GM23338 (cell line): Measurements from ENCODE around the gene TBC1D5. TPM values are rescaled to one million over a fixed set of nuclear protein-coding genes. Genes with fewer than 3 reads are reported as not detected.

ENCODE experiments used
- ATAC-seq: fragments of 200-7000 bp; cut with Tn5 transposase; 3 replicates; pipeline ENCODE4 v1.9.1; 2020
- DNase-seq: peaks from one replicate; pipeline ENCODE4 v3.0.0-alpha.2; 2015; ENCODE audit warnings: low spot score
- H2AFZ ChIP-seq: fragments of 200-600 bp; sonication (generic); 2 replicates; pipeline ENCODE4 v1.8.0; 2016; ENCODE audit warnings: antibody characterized with exemption, mild to moderate bottlenecking, moderate library complexity
- H3F3A ChIP-seq: fragments of 200-600 bp; sonication (generic); replicated peaks from 2 replicates; pipeline ENCODE4 v1.8.0; 2017; ENCODE audit warnings: antibody characterized with exemption, mixed run types, low read depth
- H3K27ac ChIP-seq: fragments of 200-600 bp; sonication (generic); 2 replicates; pipeline ENCODE4 v1.6.1; 2016; ENCODE audit warnings: low read depth
- H3K27me3 ChIP-seq: fragments of 200-600 bp; sonication (generic); 2 replicates; pipeline ENCODE4 v1.8.0; 2016; ENCODE audit warnings: mild to moderate bottlenecking, mixed run types, moderate library complexity; ENCODE audit not compliant: insufficient read depth
- H3K36me3 ChIP-seq: fragments of 200-600 bp; sonication (generic); 2 replicates; pipeline ENCODE4 v1.8.0; 2016; ENCODE audit warnings: mild to moderate bottlenecking; ENCODE audit not compliant: insufficient read depth
- H3K4me1 ChIP-seq: fragments of 200-600 bp; sonication (generic); 2 replicates; pipeline ENCODE4 v1.8.0; 2016; ENCODE audit warnings: mild to moderate bottlenecking, moderate library complexity; ENCODE audit not compliant: insufficient read depth
- H3K4me2 ChIP-seq: fragments of 200-600 bp; sonication (generic); 2 replicates; pipeline ENCODE4 v1.7.1; 2017; ENCODE audit warnings: mixed run types
- H3K4me3 ChIP-seq: fragments of 200-600 bp; sonication (generic); 2 replicates; pipeline ENCODE4 v1.6.1; 2016; ENCODE audit warnings: mixed run types
- H3K79me2 ChIP-seq: fragments of 200-600 bp; sonication (generic); replicated peaks from 2 replicates; pipeline ENCODE4 v1.8.0; 2017; ENCODE audit warnings: mild to moderate bottlenecking; ENCODE audit not compliant: insufficient read depth
- H3K9me2 ChIP-seq: fragments of 200-600 bp; sonication (generic); 2 replicates; pipeline ENCODE4 v1.8.0; 2017; ENCODE audit not compliant: insufficient read depth
- H4K20me1 ChIP-seq: fragments of 200-600 bp; sonication (generic); replicated peaks from 2 replicates; pipeline ENCODE4 v1.8.0; 2017; ENCODE audit warnings: mild to moderate bottlenecking; ENCODE audit not compliant: insufficient read depth
- H3K27ac Mint-ChIP-seq: 2 replicates; pipeline ENCODE4 v1.8.0; 2020; ENCODE audit warnings: inconsistent platforms, mild to moderate bottlenecking, moderate library complexity, mixed read lengths
- H3K27me3 Mint-ChIP-seq: 3 replicates; pipeline ENCODE4 v1.8.0; 2022; ENCODE audit warnings: low read depth, mild to moderate bottlenecking, moderate library complexity, mixed read lengths, inconsistent platforms; ENCODE audit not compliant: insufficient read depth, poor library complexity
- H3K36me3 Mint-ChIP-seq: 3 replicates; pipeline ENCODE4 v1.8.0; 2021; ENCODE audit warnings: low read depth, mild to moderate bottlenecking, inconsistent platforms, moderate library complexity, mixed read lengths
- H3K4me1 Mint-ChIP-seq: 3 replicates; pipeline ENCODE4 v1.8.0; 2020; ENCODE audit warnings: mild to moderate bottlenecking, inconsistent platforms, mixed read lengths
- H3K4me3 Mint-ChIP-seq: 3 replicates; pipeline ENCODE4 v1.8.0; 2021; ENCODE audit warnings: moderate library complexity, mild to moderate bottlenecking, inconsistent platforms, mixed read lengths
- H3K9me3 Mint-ChIP-seq: 3 replicates; pipeline ENCODE4 v1.8.0; 2020; ENCODE audit warnings: moderate library complexity, mild to moderate bottlenecking, inconsistent platforms, mixed read lengths
- CREB1 ChIP-seq: fragments of 250-450 bp; sonication (Bioruptor Pico); IDR thresholded peaks from 2 replicates; pipeline ENCODE4 v1.5.0; 2020; ENCODE audit warnings: low read depth, mild to moderate bottlenecking, moderate library complexity
- EZH2 ChIP-seq: fragments of 200-600 bp; sonication (generic); IDR thresholded peaks from one replicate; pipeline ENCODE4 v1.8.0; 2017; ENCODE audit warnings: antibody characterized with exemption, mild to moderate bottlenecking, low read depth; ENCODE audit not compliant: unreplicated experiment
- EZH2phosphoT487 ChIP-seq: fragments of 200-600 bp; sonication (generic); IDR thresholded peaks from one replicate; pipeline ENCODE4 v1.8.1; 2018; ENCODE audit warnings: antibody characterized with exemption; ENCODE audit not compliant: unreplicated experiment
- JUNB ChIP-seq: IDR thresholded peaks from one replicate; pipeline ENCODE4 v1.6.1; 2016; ENCODE audit warnings: antibody characterized with exemption; ENCODE audit not compliant: unreplicated experiment
- NANOG ChIP-seq: IDR thresholded peaks from 2 replicates; pipeline ENCODE4 v1.6.1; 2016; ENCODE audit warnings: antibody characterized with exemption, borderline replicate concordance
- POLR2AphosphoS5 ChIP-seq: IDR thresholded peaks from 2 replicates; pipeline ENCODE4 v1.6.1; 2016; ENCODE audit warnings: antibody characterized with exemption, low read depth
- STAT1 ChIP-seq: IDR thresholded peaks from one replicate; pipeline ENCODE4 v1.6.1; 2016; ENCODE audit warnings: antibody characterized with exemption; ENCODE audit not compliant: unreplicated experiment
- ZNF114 ChIP-seq: fragments of 250-450 bp; sonication (Bioruptor Pico); IDR thresholded peaks from 2 replicates; pipeline ENCODE4 v1.5.0; 2020; ENCODE audit warnings: mild to moderate bottlenecking, moderate library complexity
- ZNF331 ChIP-seq: fragments of 250-450 bp; sonication (Bioruptor Pico); IDR thresholded peaks from 2 replicates; pipeline ENCODE4 v1.5.0; 2020; ENCODE audit warnings: low read depth, mild to moderate bottlenecking, moderate library complexity
- polyA plus RNA-seq: library from polyadenylated mRNA; unstranded; fragments of >200 nt; fragmentation: Nextera tagmentation; extraction: Ambion mirVana; gene quantifications from 2 replicates; pipeline ENCODE4 v1.2.1, GENCODE V29; 2016
- total RNA-seq: library from RNA; depleted of rRNA; stranded (reverse); fragments of >200 nt; shearing (Covaris generic); gene quantifications from 2 replicates; pipeline ENCODE4 v1.2.3, GENCODE V29; 2014
- TF ChIP-seq, protein P1 (sequence below): fragments of 250-450 bp; sonication (Bioruptor Pico); IDR thresholded peaks from 2 replicates; pipeline ENCODE4 v1.5.0; 2020; ENCODE audit warnings: mild to moderate bottlenecking, moderate library complexity
- TF ChIP-seq, protein P2 (sequence below): IDR thresholded peaks from 2 replicates; pipeline ENCODE4 v1.6.1; 2016; ENCODE audit warnings: antibody characterized with exemption
- TF ChIP-seq, protein P3 (sequence below): IDR thresholded peaks from one replicate; pipeline ENCODE4 v1.6.1; 2018; ENCODE audit warnings: antibody characterized with exemption; ENCODE audit not compliant: unreplicated experiment
- TF ChIP-seq, protein P4 (sequence below), 2 experiments: fragments of 200-600 bp in 1 of 2; sonication (generic) in 1 of 2; conservative IDR thresholded peaks; 2 replicates each; pipeline versions ENCODE4 v1.5.1 to v1.6.1; 2016 to 2017; ENCODE audit warnings: antibody characterized with exemption in 2 of 2, low read depth in 2 of 2, mild to moderate bottlenecking in 2 of 2, moderate library complexity in 1 of 2

Gene TBC1D5
- total and polyA plus RNA-seq, 2 experiments from 2014 or later: 21.8 to 48.1 TPM

DNA sequence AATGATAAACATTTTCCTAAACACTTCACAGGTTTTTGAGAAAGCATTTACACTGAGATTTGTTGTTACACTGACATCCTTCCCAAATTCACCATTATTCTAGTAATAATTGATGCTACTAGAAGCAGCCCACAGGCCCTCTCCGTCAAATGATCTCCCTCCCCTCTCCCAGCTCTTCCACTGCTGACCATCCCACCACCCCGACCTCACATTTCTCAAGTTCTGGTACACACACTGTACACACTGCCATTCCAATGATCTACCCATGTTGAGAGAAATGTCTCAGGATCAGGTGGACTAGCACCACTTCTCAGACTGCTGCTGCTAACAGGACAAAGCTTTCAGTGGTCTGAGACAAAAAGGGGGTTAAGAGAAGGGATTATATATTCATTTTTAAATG is 3.5 kb downstream of the TBC1D5 start:
- no peaks in the 10 kb centered on the region for H4K20me1 ChIP-seq
- peaks cover 10% of the 10 kb centered on the region for H3F3A ChIP-seq
- peak overlapping the region; percentile 46; the same call in 1 of the 2 replicates for H3K27ac ChIP-seq
- no peak overlapping the region for H3K4me3 ChIP-seq
- H3K79me2 ChIP-seq: peaks cover 63% of the 10 kb centered on the region
- Mint-ChIP-seq H3K27me3 (peaks cover 4% of the 10 kb centered on the region), H3K4me1 (peaks cover 34% of the 10 kb centered on the region), H3K4me3 (no peak overlapping the region), H3K9me3 (no peaks in the 10 kb centered on the region; the same call in 2 of the 3 replicates), H3K36me3 (peaks cover 8% of the 10 kb centered on the region; the same call in 2 of the 3 replicates), H3K27ac (no peak overlapping the region)
- DNase-seq: no peak
- H3K4me2 ChIP-seq: no peak overlapping the region
- H3K9me2 ChIP-seq: 0 out of 2 replicates have a peak, but pooled peaks cover 3% of the 10 kb centered on the region
- H3K36me3 ChIP-seq: no peaks in the 10 kb centered on the region
- no peak for TF ChIP-seq NANOG
- TF ChIP-seq, protein P1, sequence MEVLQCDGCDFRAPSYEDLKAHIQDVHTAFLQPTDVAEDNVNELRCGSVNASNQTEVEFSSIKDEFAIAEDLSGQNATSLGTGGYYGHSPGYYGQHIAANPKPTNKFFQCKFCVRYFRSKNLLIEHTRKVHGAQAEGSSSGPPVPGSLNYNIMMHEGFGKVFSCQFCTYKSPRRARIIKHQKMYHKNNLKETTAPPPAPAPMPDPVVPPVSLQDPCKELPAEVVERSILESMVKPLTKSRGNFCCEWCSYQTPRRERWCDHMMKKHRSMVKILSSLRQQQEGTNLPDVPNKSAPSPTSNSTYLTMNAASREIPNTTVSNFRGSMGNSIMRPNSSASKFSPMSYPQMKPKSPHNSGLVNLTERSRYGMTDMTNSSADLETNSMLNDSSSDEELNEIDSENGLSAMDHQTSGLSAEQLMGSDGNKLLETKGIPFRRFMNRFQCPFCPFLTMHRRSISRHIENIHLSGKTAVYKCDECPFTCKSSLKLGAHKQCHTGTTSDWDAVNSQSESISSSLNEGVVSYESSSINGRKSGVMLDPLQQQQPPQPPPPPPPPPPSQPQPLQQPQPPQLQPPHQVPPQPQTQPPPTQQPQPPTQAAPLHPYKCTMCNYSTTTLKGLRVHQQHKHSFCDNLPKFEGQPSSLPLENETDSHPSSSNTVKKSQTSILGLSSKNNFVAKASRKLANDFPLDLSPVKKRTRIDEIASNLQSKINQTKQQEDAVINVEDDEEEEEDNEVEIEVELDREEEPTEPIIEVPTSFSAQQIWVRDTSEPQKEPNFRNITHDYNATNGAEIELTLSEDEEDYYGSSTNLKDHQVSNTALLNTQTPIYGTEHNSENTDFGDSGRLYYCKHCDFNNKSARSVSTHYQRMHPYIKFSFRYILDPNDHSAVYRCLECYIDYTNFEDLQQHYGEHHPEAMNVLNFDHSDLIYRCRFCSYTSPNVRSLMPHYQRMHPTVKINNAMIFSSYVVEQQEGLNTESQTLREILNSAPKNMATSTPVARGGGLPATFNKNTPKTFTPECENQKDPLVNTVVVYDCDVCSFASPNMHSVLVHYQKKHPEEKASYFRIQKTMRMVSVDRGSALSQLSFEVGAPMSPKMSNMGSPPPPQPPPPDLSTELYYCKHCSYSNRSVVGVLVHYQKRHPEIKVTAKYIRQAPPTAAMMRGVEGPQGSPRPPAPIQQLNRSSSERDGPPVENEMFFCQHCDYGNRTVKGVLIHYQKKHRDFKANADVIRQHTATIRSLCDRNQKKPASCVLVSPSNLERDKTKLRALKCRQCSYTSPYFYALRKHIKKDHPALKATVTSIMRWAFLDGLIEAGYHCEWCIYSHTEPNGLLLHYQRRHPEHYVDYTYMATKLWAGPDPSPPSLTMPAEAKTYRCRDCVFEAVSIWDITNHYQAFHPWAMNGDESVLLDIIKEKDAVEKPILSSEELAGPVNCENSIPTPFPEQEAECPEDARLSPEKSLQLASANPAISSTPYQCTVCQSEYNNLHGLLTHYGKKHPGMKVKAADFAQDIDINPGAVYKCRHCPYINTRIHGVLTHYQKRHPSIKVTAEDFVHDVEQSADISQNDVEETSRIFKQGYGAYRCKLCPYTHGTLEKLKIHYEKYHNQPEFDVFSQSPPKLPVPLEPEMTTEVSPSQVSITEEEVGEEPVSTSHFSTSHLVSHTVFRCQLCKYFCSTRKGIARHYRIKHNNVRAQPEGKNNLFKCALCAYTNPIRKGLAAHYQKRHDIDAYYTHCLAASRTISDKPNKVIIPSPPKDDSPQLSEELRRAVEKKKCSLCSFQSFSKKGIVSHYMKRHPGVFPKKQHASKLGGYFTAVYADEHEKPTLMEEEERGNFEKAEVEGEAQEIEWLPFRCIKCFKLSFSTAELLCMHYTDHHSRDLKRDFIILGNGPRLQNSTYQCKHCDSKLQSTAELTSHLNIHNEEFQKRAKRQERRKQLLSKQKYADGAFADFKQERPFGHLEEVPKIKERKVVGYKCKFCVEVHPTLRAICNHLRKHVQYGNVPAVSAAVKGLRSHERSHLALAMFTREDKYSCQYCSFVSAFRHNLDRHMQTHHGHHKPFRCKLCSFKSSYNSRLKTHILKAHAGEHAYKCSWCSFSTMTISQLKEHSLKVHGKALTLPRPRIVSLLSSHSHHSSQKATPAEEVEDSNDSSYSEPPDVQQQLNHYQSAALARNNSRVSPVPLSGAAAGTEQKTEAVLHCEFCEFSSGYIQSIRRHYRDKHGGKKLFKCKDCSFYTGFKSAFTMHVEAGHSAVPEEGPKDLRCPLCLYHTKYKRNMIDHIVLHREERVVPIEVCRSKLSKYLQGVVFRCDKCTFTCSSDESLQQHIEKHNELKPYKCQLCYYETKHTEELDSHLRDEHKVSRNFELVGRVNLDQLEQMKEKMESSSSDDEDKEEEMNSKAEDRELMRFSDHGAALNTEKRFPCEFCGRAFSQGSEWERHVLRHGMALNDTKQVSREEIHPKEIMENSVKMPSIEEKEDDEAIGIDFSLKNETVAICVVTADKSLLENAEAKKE (CRISPR knock-in tag): no peak
- TF ChIP-seq ZNF114 (CRISPR knock-in tag): no peak
- no peak for TF ChIP-seq EZH2
- no peak for TF ChIP-seq CREB1 (CRISPR knock-in tag)
- TF ChIP-seq, protein P2, sequence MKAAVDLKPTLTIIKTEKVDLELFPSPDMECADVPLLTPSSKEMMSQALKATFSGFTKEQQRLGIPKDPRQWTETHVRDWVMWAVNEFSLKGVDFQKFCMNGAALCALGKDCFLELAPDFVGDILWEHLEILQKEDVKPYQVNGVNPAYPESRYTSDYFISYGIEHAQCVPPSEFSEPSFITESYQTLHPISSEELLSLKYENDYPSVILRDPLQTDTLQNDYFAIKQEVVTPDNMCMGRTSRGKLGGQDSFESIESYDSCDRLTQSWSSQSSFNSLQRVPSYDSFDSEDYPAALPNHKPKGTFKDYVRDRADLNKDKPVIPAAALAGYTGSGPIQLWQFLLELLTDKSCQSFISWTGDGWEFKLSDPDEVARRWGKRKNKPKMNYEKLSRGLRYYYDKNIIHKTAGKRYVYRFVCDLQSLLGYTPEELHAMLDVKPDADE: no peak
- no peak for TF ChIP-seq JUNB
- TF ChIP-seq, protein P3, sequence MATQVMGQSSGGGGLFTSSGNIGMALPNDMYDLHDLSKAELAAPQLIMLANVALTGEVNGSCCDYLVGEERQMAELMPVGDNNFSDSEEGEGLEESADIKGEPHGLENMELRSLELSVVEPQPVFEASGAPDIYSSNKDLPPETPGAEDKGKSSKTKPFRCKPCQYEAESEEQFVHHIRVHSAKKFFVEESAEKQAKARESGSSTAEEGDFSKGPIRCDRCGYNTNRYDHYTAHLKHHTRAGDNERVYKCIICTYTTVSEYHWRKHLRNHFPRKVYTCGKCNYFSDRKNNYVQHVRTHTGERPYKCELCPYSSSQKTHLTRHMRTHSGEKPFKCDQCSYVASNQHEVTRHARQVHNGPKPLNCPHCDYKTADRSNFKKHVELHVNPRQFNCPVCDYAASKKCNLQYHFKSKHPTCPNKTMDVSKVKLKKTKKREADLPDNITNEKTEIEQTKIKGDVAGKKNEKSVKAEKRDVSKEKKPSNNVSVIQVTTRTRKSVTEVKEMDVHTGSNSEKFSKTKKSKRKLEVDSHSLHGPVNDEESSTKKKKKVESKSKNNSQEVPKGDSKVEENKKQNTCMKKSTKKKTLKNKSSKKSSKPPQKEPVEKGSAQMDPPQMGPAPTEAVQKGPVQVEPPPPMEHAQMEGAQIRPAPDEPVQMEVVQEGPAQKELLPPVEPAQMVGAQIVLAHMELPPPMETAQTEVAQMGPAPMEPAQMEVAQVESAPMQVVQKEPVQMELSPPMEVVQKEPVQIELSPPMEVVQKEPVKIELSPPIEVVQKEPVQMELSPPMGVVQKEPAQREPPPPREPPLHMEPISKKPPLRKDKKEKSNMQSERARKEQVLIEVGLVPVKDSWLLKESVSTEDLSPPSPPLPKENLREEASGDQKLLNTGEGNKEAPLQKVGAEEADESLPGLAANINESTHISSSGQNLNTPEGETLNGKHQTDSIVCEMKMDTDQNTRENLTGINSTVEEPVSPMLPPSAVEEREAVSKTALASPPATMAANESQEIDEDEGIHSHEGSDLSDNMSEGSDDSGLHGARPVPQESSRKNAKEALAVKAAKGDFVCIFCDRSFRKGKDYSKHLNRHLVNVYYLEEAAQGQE: no peak
- TF ChIP-seq, protein P4, sequence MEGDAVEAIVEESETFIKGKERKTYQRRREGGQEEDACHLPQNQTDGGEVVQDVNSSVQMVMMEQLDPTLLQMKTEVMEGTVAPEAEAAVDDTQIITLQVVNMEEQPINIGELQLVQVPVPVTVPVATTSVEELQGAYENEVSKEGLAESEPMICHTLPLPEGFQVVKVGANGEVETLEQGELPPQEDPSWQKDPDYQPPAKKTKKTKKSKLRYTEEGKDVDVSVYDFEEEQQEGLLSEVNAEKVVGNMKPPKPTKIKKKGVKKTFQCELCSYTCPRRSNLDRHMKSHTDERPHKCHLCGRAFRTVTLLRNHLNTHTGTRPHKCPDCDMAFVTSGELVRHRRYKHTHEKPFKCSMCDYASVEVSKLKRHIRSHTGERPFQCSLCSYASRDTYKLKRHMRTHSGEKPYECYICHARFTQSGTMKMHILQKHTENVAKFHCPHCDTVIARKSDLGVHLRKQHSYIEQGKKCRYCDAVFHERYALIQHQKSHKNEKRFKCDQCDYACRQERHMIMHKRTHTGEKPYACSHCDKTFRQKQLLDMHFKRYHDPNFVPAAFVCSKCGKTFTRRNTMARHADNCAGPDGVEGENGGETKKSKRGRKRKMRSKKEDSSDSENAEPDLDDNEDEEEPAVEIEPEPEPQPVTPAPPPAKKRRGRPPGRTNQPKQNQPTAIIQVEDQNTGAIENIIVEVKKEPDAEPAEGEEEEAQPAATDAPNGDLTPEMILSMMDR (conservative IDR thresholded peaks at IDR 0.05; ENCODE audit: low read depth in 2 of 2): no peak
- TF ChIP-seq POLR2AphosphoS5: no peak
- TF ChIP-seq STAT1: no peak
- no peak for TF ChIP-seq EZH2phosphoT487
- no peak for TF ChIP-seq ZNF331 (CRISPR knock-in tag)
- peaks cover 36% of the 10 kb centered on the region for H3K4me1 ChIP-seq
- ATAC-seq: no peak
- no peaks in the 10 kb centered on the region for H3K27me3 ChIP-seq
- no peak overlapping the region for H2AFZ ChIP-seq
